ENCODE results near the gene SEMA4G.

Gene SEMA4G, protein sequence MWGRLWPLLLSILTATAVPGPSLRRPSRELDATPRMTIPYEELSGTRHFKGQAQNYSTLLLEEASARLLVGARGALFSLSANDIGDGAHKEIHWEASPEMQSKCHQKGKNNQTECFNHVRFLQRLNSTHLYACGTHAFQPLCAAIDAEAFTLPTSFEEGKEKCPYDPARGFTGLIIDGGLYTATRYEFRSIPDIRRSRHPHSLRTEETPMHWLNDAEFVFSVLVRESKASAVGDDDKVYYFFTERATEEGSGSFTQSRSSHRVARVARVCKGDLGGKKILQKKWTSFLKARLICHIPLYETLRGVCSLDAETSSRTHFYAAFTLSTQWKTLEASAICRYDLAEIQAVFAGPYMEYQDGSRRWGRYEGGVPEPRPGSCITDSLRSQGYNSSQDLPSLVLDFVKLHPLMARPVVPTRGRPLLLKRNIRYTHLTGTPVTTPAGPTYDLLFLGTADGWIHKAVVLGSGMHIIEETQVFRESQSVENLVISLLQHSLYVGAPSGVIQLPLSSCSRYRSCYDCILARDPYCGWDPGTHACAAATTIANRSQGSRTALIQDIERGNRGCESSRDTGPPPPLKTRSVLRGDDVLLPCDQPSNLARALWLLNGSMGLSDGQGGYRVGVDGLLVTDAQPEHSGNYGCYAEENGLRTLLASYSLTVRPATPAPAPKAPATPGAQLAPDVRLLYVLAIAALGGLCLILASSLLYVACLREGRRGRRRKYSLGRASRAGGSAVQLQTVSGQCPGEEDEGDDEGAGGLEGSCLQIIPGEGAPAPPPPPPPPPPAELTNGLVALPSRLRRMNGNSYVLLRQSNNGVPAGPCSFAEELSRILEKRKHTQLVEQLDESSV

DNA sequence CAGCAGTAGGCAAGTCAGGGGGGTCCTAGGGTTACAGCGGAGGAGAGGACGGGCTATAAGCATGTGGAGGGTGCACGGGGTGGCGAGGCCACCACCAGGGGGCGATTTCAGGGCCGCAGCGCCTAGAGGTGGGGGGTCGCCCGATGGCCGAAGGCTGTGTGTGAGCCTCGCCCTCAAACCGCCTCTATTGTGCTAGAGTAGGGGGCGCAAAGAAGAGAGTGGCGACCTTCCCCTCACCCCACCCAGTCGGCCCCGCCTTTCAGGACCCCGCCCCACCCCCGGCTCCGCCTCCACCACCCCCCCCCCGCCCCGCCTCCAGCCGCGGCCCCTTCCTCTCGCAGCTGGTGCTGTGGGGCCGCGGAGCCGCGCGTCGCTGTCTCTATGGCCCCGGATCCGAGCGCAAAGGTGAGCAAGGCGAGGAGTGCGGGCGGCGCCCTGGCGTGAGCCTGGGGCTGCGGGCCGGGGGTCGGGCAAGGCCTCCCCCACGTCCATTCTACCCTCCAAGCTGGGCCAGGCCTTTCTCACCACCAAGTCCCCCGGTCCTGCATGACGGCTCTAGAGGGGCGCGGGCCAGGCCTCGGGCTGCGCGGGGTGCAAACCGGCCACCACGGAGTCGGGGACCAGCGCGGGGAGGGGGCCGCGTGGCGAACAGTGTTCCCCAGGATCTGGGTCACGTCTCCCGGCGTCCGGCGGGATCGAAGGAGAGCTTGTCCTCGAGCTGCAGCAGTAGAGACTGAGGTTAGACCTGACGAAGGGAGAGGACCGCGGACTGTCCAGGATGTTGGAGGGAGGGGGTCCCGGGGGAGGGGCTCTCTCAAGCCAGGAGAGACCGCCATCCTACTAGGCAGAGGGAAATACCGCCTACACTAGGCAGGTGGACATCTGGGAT, at the start of gene SEMA4G:
Gene SEMA4G (plus strand): TSS at position 318 of the 889 bp plus-strand sequence. CDS start 3,409 bp downstream, outside the sequence.
- peak; percentile 33 for DNase-seq (ENCODE audit: low read depth)

DNA sequence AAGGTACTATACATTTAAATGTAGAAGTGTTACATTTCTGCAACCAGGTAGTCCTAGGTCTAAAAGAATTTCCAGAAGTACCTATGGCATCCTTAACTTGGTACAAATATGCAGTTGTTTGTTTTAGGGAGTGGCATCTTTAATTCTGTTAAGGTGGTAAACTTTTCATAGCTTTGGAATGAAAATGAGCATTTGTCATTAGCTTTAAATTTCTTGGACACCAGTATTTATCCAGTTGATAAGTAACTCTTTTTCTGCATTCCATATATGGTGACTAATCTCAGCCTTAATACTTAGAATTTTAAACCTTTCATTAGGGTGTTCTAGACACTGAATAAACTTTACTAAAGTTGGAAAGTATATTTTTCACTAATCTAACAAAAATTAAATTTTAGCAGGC, 45.7 kb upstream of the SEMA4G start:
- no peak for DNase-seq (ENCODE audit: low read depth)

DNA sequence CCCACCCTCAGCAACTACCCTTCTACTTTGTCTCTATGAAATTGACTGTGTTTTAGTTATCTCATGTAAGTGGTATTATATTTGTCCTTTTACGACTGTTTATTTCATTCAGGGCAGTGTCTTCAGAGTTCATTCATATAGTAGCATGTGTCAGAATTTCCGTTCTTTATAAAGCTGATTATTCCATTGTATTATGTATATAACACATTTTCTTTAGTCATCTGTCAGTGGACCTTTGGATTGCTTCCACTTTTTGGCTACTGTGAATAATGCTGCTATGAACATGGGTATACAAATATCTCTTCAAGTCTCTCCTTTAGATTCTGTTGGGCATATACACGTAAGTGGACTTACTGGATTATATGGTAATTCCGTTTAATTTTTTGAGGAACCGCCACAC, 42.0 kb upstream of the SEMA4G start:
- DNase-seq (ENCODE audit: low read depth) = no peak

DNA sequence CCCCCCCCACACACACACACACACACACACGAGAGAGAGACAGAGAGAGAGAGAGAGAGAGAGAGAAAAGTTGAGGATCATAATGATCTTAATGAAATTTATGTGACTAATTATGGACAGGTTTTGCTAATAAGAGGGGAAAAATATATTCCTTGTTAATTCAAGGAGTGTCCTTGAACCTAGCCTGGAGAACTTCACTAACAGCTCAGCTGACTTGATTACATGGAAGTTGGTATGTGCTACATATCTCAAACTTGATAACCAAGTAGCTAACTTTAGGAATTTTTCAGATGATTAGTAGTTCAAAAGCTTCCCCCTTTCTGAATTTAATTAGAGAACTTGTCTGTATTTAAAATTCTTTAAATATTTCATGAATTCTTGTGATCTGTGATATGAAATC, 41.3 kb upstream of the SEMA4G start:
- no peak for DNase-seq (ENCODE audit: low read depth)

DNA sequence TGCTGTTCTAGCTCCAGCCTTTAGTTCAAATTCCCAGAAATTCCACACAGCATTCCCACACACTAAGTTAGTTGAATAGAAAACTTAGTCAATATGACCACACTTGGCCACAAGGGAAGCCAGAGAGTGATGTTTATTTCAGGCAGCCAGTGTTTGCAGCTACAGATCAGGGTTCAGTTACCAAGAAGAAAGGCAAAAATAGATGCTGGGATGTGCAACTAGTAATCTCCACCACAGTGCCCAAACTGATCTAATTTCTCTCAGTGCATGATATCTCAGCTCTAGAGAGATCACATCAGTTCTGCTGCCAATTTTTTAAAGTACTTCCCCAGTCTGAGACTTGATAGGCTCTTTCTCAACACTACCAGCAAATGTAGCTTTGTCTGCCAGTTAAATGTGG, 38.9 kb upstream of the SEMA4G start:
- DNase-seq (ENCODE audit: low read depth) = no peak

DNA sequence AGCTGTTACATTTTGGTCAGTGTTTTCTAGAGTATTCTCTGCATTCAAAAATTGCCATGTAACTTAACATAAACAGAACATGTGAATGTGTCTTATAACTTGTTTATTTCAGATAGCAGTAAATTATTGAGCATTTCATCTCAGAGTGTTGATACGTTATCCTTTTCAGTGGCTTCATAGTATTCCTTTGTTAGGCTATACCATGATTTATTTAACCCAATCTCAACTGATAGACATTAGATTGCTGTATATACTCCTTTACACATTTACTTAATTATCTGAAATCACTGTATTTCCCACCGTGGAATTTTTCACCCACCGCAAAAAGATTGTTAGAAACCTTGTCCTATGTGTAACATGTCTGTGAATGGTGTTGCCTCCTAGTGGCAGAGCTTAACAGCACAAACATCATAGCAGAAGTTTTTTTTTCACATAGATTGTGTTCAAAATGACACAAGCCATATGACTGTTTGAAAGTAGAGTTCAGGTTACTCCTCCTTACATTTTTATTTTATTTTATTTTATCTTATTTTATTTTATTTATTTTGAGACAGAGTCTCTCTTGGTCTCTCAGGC, 35.1 kb upstream of the SEMA4G start:
- no peak for DNase-seq (ENCODE audit: low read depth)

DNA sequence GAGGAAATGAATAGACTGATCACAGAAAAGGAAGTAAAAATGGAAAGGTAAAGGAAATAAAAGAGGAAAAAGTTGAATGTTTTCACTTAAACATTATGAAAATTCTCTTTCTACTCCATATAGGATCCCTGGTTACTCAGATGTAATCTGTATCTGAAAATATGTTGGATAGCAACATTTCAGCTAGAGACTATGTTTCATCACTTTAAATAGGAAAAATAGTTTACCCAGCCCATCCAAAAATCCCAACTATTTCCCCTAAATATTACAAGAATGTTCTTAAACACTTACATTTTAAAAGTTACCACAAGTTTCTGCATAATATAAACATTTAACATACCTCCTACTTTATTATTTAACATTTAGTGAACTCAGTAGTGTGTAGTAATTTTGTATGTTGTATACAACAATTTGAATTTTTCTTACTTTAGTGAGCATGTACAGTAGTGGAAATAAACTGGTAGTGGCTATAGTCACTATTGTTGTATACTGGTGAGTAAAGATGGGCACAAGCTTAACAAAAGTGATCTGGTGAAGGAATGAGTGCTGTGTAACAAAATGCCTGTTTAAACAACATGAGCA, 29.4 kb upstream of the SEMA4G start:
- no peak for DNase-seq (ENCODE audit: low read depth)

DNA sequence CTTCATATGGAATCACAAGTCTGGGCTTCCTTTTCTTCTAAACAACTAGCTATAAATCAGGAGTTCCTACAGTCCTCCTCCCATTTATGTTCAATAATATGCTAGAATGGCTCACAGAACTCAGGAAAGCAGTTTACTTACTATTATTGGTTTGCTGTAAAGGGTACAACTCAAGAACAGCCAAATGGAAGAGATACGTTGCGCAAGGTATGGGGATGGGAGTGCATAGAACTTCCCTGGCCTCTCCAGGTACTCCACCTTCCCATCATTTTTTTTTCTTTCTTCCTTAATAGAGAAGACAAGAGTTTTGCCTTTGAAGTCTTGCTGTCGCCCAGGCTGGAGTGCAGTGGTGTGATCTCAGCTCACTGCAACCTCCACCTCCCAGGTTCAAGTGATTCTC, 27.1 kb upstream of the SEMA4G start:
- no peak for DNase-seq (ENCODE audit: low read depth)

DNA sequence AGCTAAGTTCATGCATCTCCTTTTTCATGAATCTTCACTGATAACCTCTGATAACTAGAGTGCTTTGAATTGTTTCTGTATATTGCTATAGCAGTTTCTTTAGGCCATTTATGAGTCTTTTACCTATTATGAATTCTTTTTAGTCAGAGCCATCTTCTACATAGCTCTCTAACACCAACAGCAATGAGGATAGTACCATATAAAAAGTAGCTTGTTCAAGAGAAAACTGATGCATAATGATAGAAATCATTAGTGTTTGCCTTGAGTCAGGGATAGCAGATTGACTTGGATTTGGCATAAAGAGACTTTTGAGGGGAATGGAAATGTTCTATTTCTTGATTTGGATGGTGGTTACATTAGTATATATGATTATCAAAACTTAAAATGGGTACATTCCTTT, 25.8 kb upstream of the SEMA4G start:
- no peak for DNase-seq (ENCODE audit: low read depth)

DNA sequence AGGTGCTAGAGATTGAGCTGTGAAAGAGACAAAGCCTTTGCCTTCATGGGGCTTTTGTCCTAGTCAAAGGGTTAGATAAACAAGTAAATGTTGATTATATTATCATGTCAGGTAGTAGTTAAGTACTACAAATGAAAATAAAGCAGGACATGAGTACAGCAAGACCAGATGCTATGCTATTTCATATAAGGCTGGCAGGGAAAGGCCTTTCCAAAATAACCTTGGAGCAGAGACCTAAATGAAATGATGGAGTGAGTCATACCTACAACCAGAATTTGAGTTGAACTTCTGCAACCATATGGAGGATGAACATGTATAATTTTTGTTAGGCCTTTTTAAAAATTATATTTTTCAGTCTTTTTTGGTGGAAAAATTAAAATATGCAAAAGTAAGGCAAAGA, 23.6 kb upstream of the SEMA4G start:
- no peak for DNase-seq (ENCODE audit: low read depth)

DNA sequence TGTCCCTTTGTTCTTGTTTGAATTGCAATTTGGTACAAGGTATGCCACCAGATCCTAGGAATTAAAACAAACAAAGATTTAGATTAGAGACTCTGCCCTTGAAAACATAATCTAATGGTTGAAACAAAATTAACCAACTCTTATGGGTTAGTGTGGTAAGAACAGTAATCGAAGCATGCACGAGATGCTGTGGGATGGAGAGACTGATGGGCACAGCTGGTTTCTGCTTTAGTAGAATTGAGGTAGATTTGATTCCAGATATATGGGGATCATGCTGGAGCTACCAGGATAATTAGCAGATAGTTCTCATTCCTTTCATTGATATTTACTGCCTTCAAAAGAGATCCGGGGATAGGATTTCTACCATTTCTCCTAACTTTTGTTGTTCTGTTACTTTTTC, 20.4 kb upstream of the SEMA4G start:
- no peak for DNase-seq (ENCODE audit: low read depth)

DNA sequence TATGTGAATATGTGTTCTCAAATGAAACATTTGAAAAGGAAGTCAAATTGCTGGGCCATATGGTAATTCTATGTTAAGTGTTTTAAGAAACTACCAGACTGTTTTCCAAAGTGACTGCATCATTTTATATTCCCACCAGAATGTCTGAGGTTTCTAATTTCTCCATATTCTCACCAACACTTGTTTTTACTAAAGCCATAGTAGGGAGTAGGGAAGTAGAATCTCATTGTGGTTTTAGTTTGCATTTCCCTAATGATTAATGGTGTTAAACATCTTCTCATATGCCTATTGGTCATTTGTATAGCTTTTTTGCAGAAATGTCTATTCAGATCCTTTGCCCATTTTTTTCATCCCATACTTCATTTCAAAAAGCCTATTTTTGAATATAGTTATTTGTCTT, 9.1 kb upstream of the SEMA4G start:
- DNase-seq (ENCODE audit: low read depth) = no peak

DNA sequence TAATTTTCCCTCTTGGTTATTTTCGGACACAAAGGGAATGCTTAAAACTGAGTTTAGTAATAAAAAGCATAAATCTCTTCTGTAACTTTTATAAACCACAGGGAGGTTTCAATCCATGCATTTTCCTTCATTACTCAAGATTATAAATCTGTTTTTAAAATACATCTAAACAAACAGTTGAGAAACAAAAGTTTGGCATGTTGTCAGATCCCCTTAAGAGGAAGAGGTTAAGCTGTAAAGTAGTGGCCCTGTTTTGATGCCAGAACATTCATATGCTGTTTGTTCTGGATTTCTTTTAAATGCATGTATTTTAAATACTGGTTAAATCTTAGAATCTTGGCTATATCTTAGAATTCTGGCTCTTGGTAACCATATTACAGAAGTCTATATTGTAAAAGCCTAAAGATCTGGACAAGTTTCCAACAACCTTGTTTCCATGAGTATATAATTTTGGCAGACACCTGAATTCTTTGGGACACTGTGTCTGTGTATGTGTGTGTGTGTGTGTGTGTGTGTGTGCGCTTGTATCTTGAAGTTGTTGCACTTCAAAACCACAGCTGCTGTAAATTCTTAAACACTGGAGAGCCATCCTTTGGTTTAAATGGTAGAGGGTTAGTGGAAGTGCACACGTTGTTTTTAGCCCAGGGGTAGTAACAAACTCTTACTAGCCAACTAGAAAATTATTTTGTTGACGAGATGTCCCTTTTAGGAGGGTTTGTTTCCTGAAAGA, 6.8 kb upstream of the SEMA4G start:
- DNase-seq (ENCODE audit: low read depth) = no peak

DNA sequence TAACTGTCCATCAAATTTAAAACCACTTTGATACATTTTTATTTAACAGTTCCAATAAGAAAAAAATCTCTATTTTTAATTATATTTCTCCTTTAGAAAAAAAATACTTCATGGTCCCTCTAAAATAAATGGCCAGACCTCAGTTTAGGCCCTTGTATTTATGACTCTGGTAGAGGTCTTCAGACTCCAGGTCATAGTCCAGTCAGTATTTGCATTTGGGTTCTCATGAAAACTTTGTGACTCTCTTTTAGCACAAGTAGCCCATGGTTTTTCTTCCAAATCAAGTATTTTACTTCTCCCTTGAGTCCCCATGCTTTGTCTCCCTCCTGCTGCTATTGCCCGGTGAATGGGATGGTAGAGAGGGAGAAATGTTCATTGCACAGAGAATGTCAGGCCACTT, 5.5 kb upstream of the SEMA4G start:
- no peak for DNase-seq (ENCODE audit: low read depth)

DNA sequence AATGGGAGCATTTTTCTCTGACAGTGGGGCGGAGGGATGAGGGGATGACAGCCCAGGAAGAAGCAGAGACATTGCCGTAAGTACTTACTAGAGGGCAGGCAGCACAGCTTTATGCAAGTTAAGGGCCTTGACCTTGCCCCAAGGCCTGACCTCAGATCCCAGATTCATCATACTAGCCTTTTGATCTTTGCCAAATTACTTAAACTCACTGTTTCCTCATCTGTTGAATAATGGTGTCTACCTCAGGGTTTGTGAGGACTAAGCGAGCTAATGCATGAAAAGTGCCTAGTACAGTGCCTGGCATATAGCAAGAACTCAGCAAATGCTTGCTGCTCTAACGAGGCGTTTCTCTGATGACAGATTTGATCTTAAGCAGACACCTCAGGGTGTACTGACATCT, 3.5 kb upstream of the SEMA4G start:
- DNase-seq (ENCODE audit: low read depth) = no peak

DNA sequence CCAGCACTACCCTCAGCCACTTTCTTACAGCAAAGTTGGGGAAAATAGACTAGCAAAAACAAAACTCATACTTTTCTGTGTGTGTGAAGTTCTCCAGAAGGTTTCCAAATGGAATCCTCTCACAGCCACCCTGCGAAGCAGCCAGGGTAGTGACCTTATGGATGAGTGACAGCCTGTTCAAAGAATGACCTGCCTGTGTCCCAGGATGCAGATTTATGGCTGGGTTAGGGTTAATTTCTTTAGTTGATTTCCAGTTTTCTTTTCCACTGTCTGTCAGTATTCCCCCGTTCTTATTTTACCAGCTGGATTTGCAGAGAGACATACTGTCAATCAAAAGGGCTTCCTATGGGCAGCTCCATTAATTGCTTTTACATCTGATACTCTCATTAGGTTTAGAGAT, 2.4 kb upstream of the SEMA4G start:
- DNase-seq (ENCODE audit: low read depth) = no peak

DNA sequence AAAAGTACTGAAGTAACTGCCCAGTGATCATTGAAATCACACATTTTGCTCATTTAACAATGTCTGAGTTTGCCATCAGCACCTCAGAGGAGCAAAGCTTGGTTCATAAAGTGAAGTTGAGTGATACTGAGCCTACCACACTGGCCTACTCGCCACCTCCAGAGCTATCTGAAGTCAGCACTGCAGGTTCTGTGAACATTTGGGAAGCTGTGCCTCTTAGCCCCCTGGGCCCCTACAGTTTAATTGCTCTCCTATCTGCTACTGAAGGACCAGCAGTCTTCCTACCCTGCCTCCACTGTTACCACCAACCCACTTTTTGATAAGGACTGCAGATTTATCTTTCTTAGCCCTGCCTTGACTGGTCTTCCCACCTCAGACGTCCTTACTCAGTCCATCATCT, 2.0 kb upstream of the SEMA4G start:
- DNase-seq (ENCODE audit: low read depth) = no peak

DNA sequence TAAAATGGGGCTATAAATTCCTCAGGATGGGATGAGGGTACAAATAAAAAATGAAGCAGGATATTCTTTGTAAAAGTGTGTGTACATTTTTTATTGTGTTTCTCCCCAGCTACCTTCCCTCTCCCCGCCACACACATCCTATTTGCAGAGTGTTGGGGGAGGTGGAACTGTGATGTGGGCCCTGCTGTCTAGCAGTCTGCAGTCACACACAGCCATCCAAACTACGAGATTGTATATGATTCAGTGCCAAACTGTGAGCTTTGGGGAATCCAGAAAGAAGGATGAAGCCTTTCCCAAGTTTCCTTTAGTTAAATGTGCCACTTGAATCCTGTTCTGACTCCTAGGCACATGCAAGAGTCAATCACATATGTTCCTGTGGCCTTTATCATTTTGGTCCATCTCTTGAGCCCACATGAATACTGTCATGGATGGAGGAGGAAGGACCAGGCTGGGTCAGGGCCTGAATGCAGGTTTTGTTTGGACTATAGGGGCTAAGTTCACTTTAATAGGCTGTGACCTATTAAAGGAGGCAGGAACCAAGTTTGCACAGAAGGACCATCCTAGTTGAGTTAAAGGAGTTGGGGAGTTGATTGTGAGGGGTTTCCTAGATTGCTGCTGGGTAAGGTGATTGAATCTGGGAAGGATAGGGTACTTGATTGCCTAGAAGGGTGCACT, 1.1 kb upstream of the SEMA4G start:
- DNase-seq (ENCODE audit: low read depth) = no peak

DNA sequence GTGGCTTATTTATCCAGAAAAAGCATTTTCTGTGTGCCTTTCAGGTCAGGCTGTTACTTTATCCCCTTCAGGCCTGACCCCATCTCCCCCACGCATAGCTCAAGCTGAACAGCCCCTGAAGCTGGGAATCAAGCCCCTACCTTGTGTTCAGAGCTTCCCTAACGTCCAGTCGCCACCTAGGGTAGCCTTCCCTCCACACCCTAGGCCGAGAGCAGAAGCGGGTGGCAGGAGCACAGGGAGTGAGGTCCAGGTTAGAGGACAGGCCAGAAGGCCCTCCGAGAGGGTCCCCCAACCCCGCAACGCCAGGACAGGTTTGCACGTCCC, 479 bp upstream of the SEMA4G start:
- DNase-seq (ENCODE audit: low read depth) = no peak

DNA sequence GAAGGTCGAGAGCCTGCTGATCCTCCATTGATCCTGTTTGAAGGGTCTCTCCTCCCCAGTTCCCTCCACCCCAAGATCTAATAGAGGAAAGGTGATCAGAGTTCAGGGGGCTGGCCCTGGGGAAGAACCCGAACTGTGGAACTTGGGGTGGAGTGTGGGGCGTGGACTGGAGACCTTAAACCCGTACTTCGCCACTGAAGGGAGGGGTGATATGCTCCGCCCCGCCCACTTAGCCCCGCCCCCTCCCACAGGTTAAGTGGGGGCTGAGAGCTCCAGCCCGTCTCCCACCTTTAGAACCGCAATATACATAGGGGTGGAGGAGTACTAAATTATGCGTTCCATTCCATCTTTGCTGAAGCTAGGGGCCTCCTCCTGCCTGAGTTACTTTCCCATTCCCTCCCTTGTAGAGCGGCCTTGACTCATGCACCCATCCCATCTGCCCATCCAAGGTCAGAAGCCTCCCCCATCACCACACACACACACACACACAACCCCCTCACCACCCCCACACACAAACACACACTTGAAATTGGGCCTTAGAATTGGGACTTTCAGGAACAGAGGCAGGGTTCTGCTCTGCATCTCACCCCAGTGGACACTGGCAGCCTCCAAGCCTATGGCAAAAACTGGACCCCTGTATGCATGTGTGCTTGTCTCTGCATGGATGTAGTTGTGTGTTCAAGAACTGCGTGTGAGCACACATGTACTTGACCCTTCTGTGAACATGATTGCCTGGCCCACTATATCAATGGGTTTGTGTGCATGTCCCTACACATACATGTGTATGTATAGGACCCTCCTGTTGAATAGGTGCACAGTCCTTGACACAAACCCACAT, 991 bp downstream of the SEMA4G start:
- DNase-seq (ENCODE audit: low read depth) = peak; percentile 20
